T47D (cell line): ENCODE measurements around the gene LDB3.

Experiments
- DNase-seq, 2 experiments: peaks; one replicate each; pipeline versions ENCODE4 v3.0.0 to v3.0.0-alpha.2; 2011 to 2012; ENCODE audit warnings: low read depth in 1 of 2, low spot score in 1 of 2
- JUND ChIP-seq: IDR thresholded peaks from 2 replicates; pipeline ENCODE4 v1.6.1; 2012; ENCODE audit warnings: low read depth
- in situ Hi-C: cut with HindIII; loops from 2 replicates; pipeline ENCODE4 v1.10.0; 2016; ENCODE audit warnings: low sequenced_read_pairs, low pct_unique_long_range_greater_than_20kb

LDB3 gene

GRCh38 chr10:86673827-86674581, 5.7 kb downstream of the LDB3 start:
- in situ Hi-C loops: no loop called here
- TF ChIP-seq JUND: no peak
- peak; percentile 55 to 68 for DNase-seq

GRCh38 chr10:86674912-86675311, 6.6 kb downstream of the LDB3 start:
- TF ChIP-seq JUND: no peak
- no peak for DNase-seq
- in situ Hi-C loops: no loop called here

GRCh38 chr10:86677374-86677773, 9.1 kb downstream of the LDB3 start:
- no peak for DNase-seq
- in situ Hi-C loops: no loop called here
- no peak for TF ChIP-seq JUND

GRCh38 chr10:86678999-86679792, 10.9 kb downstream of the LDB3 start:
- no peak for TF ChIP-seq JUND
- DNase-seq: no peak
- in situ Hi-C loops: no loop called here

- no peak for TF ChIP-seq JUND
- in situ Hi-C loops: no loop called here
- no peak for DNase-seq
These were observed 12.7 kb downstream of the LDB3 start for GRCh38 chr10:86681047-86681446.

- in situ Hi-C loops: no loop called here
- no peak for TF ChIP-seq JUND
- peak in 1 of 2 experiments; percentile 38 for DNase-seq
These were observed 13.5 kb downstream of the LDB3 start for GRCh38 chr10:86681722-86682386.

GRCh38 chr10:86682675-86683074, 14.4 kb downstream of the LDB3 start:
- in situ Hi-C loops: no loop called here
- no peak for DNase-seq
- no peak for TF ChIP-seq JUND

GRCh38 chr10:86684331-86685097, 16.2 kb downstream of the LDB3 start:
- TF ChIP-seq JUND: no peak
- peak in 1 of 2 experiments; percentile 34 for DNase-seq
- in situ Hi-C loops: no loop called here

GRCh38 chr10:86685416-86685815, 17.1 kb downstream of the LDB3 start:
- DNase-seq: no peak
- in situ Hi-C loops: no loop called here
- TF ChIP-seq JUND: no peak

GRCh38 chr10:86685893-86686632, 17.8 kb downstream of the LDB3 start:
- in situ Hi-C loops: no loop called here
- DNase-seq: no peak
- TF ChIP-seq JUND: no peak

GRCh38 chr10:86686972-86687371, 18.7 kb downstream of the LDB3 start:
- no peak for TF ChIP-seq JUND
- no peak for DNase-seq
- in situ Hi-C loops: no loop called here

GRCh38 chr10:86687750-86688149, 19.4 kb downstream of the LDB3 start:
- DNase-seq: peak in 1 of 2 experiments; percentile 25
- in situ Hi-C loops: no loop called here
- TF ChIP-seq JUND: no peak
